GM18519 (cell line): ENCODE data around the gene UHRF1.
"Not testable (repeated sequence)": the region's sequence is repeated elsewhere in the genome, so short reads cannot be mapped to it uniquely, and the experiment has no call there.

Experiments
- ATAC-seq: cut with Tn5 transposase; IDR thresholded peaks from one replicate; pipeline ENCODE4 v1.9.1; 2021; ENCODE audit warnings: mild to moderate bottlenecking, moderate library complexity; ENCODE audit not compliant: unreplicated experiment, low FRiP score

The UHRF1 gene

GRCh38 chr19:4969772-4970531 is 60.7 kb downstream of the UHRF1 start:
- ATAC-seq, result no peak

- ATAC-seq, result no peak
Observed at GRCh38 chr19:4970558-4971423, 61.5 kb downstream of the UHRF1 start.

GRCh38 chr19:4971424-4971793 is 62.1 kb downstream of the UHRF1 start:
- no peak for ATAC-seq

GRCh38 chr19:4971816-4972495 is 62.7 kb downstream of the UHRF1 start:
- no peak for ATAC-seq

- no peak for ATAC-seq
Observed at GRCh38 chr19:4972509-4973230, 63.4 kb downstream of the UHRF1 start.

- no peak for ATAC-seq
Observed at GRCh38 chr19:4974880-4975469, 65.7 kb downstream of the UHRF1 start.

- ATAC-seq, result not testable (repeated sequence)
Observed at GRCh38 chr19:4975601-4976000, 66.3 kb downstream of the UHRF1 start.

GRCh38 chr19:4976401-4977298 is 67.3 kb downstream of the UHRF1 start:
- ATAC-seq, result no peak

GRCh38 chr19:4977299-4978174 is 68.2 kb downstream of the UHRF1 start:
- ATAC-seq, result no peak

GRCh38 chr19:4979211-4979807 is 70.0 kb downstream of the UHRF1 start:
- no peak for ATAC-seq

- ATAC-seq, result no peak
Observed at GRCh38 chr19:4980067-4980466, 70.8 kb downstream of the UHRF1 start.

- no peak for ATAC-seq
Observed at GRCh38 chr19:4980838-4981680, 71.8 kb downstream of the UHRF1 start.

GRCh38 chr19:4981681-4981958 is 72.3 kb downstream of the UHRF1 start:
- ATAC-seq, result no peak

GRCh38 chr19:4983346-4984105 is 74.2 kb downstream of the UHRF1 start:
- ATAC-seq, result no peak

- ATAC-seq, result no peak
Observed at GRCh38 chr19:4984106-4984380, 74.7 kb downstream of the UHRF1 start.

- ATAC-seq, result no peak
Observed at GRCh38 chr19:4984438-4984990, 75.2 kb downstream of the UHRF1 start.
